ENCODE data around the gene POMT2.

The POMT2 gene

DNA sequence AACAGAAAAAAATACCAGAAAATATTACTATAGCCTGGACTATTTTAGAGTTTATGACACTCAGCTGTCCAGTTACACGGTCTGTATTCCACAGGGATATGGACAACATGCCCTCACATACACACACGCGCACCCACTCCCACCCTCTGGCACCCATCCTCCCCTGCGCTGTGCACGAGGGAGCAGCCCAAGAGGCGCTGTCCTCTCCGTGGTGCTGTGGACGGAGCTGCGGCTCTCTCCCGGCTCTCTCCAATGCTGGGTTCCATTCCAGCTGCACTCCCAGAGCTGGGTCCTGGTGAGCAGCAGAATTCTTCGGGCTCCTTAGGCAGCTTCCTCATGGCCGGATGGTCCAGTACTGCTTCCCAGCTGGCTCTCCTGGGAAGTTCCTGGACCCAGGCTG lies 43.7 kb downstream of the POMT2 start:
- TF ChIP-seq, protein P1, sequence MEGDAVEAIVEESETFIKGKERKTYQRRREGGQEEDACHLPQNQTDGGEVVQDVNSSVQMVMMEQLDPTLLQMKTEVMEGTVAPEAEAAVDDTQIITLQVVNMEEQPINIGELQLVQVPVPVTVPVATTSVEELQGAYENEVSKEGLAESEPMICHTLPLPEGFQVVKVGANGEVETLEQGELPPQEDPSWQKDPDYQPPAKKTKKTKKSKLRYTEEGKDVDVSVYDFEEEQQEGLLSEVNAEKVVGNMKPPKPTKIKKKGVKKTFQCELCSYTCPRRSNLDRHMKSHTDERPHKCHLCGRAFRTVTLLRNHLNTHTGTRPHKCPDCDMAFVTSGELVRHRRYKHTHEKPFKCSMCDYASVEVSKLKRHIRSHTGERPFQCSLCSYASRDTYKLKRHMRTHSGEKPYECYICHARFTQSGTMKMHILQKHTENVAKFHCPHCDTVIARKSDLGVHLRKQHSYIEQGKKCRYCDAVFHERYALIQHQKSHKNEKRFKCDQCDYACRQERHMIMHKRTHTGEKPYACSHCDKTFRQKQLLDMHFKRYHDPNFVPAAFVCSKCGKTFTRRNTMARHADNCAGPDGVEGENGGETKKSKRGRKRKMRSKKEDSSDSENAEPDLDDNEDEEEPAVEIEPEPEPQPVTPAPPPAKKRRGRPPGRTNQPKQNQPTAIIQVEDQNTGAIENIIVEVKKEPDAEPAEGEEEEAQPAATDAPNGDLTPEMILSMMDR (IDR thresholded peaks at IDR 0.05; ENCODE audit: low read depth, low read length, poor library complexity, severe bottlenecking) = no peak
- no peak for TF ChIP-seq EZH2phosphoT487 (IDR thresholded peaks at IDR 0.05; ENCODE audit: borderline replicate concordance, low read length)
- Histone ChIP-seq H3K27me3 (ENCODE audit: control insufficient read depth, low read length) (no peaks in the 10 kb centered on the region), H3K36me3 (ENCODE audit: control insufficient read depth, low read length) (no peaks in the 10 kb centered on the region), H3K27ac (ENCODE audit: low read depth, low read length) (no peak overlapping the region), H3F3A (ENCODE audit: control insufficient read depth, insufficient read depth) (no peaks in the 10 kb centered on the region), H3K4me1 (ENCODE audit: control insufficient read depth, low read length) (peaks cover 14% of the 10 kb centered on the region), H3K79me2 (ENCODE audit: control insufficient read depth, low read length) (no peaks in the 10 kb centered on the region), H3K9me2 (replicated peaks; ENCODE audit: control insufficient read depth, low read length) (no peaks in the 10 kb centered on the region), H3K4me3 (ENCODE audit: low read length) (no peak overlapping the region), H4K20me1 (ENCODE audit: control insufficient read depth, insufficient read depth, low read depth, low read length) (no peaks in the 10 kb centered on the region), H3K4me2 (ENCODE audit: low read length) (no peak overlapping the region), H3K9me3 (ENCODE audit: control insufficient read depth, insufficient read depth, low read length) (no peaks in the 10 kb centered on the region)

DNA sequence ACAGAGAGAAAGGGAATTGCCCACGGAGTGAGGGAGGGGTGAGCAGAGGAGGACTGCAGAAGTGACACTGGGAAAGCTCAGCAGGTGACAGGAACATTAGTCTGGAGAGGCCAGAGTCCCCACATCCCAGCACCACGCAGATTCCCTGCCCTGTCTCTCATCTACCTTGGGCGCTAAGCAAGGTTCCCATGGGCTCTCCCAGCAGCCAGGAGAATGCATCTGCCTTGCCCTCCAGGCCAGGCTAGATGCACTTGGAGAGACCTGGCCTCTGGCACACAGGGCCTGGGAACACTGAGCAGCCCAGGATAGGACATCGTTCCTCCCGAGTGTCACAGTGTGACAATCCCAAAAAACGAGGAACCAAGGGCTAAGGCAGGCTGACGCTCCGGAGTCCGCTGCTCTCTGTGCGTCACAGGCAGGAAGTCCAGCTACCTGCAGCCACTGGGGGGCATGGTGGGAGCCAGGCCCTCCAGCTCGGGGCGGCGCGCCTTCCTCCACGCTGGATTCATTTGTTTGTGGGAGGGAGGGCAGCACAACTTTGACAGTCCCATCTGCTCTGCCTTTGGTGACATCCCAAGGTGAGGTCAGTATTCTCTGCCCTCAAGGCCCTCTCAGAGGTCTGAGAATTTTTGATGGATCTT lies 44.3 kb downstream of the POMT2 start:
- no peak overlapping the region for H3K4me3 ChIP-seq (ENCODE audit: low read length)

DNA sequence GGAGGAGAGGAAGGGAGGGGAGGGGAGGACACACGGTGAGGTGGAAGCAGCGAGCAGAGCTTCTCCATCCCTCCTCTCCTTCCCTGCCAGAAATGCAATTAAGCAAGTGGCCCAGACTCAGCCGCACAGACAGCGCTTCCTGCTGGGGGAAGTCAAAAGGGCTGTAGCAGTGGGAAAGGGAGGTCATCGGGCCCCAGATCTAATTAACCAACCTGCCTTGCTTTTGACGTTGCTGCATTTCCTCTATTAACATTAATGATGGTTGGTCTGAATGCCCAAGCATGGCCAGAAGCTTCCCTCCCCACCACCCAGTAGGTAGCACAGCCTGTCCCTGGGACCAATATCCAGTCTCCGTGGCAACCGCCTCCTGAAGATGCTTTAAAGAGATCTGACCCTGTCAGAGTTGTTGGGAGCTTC lies 45.1 kb downstream of the POMT2 start:
- Histone ChIP-seq H3K4me1 (ENCODE audit: control insufficient read depth, low read length) (peaks cover 14% of the 10 kb centered on the region), H4K20me1 (ENCODE audit: control insufficient read depth, insufficient read depth, low read depth, low read length) (no peaks in the 10 kb centered on the region), H3K4me3 (ENCODE audit: low read length) (no peak overlapping the region), H3K36me3 (ENCODE audit: control insufficient read depth, low read length) (no peaks in the 10 kb centered on the region), H3K9me3 (ENCODE audit: control insufficient read depth, insufficient read depth, low read length) (no peaks in the 10 kb centered on the region), H3K4me2 (ENCODE audit: low read length) (no peak overlapping the region), H3K27ac (ENCODE audit: low read depth, low read length) (no peak overlapping the region), H3F3A (ENCODE audit: control insufficient read depth, insufficient read depth) (no peaks in the 10 kb centered on the region), H3K79me2 (ENCODE audit: control insufficient read depth, low read length) (no peaks in the 10 kb centered on the region), H3K27me3 (ENCODE audit: control insufficient read depth, low read length) (no peaks in the 10 kb centered on the region), H3K9me2 (replicated peaks; ENCODE audit: control insufficient read depth, low read length) (no peaks in the 10 kb centered on the region)
- TF ChIP-seq EZH2phosphoT487 (IDR thresholded peaks at IDR 0.05; ENCODE audit: borderline replicate concordance, low read length) = no peak
- TF ChIP-seq, protein P1 (IDR thresholded peaks at IDR 0.05; ENCODE audit: low read depth, low read length, poor library complexity, severe bottlenecking) = no peak

More for the DNA sequence above, 44.3 kb downstream of the POMT2 start:
- H3K79me2 ChIP-seq (ENCODE audit: control insufficient read depth, low read length) = no peaks in the 10 kb centered on the region
- H3K36me3 ChIP-seq (ENCODE audit: control insufficient read depth, low read length) = no peaks in the 10 kb centered on the region
- no peaks in the 10 kb centered on the region for H3K9me2 ChIP-seq (replicated peaks; ENCODE audit: control insufficient read depth, low read length)
- H3K9me3 ChIP-seq (ENCODE audit: control insufficient read depth, insufficient read depth, low read length) = no peaks in the 10 kb centered on the region
- no peak for TF ChIP-seq EZH2phosphoT487 (IDR thresholded peaks at IDR 0.05; ENCODE audit: borderline replicate concordance, low read length)
- TF ChIP-seq, protein P1 (IDR thresholded peaks at IDR 0.05; ENCODE audit: low read depth, low read length, poor library complexity, severe bottlenecking) = no peak
- H3K27ac ChIP-seq (ENCODE audit: low read depth, low read length) = no peak overlapping the region
- H3K4me1 ChIP-seq (ENCODE audit: control insufficient read depth, low read length) = peaks cover 14% of the 10 kb centered on the region
- H3K27me3 ChIP-seq (ENCODE audit: control insufficient read depth, low read length) = no peaks in the 10 kb centered on the region
- H3K4me2 ChIP-seq (ENCODE audit: low read length) = no peak overlapping the region
- H3F3A ChIP-seq (ENCODE audit: control insufficient read depth, insufficient read depth) = no peaks in the 10 kb centered on the region
- no peaks in the 10 kb centered on the region for H4K20me1 ChIP-seq (ENCODE audit: control insufficient read depth, insufficient read depth, low read depth, low read length)
